GF-D8 (cell line): ENCODE measurements around the gene PCMTD2.

Source experiments
- DNase-seq: peaks from one replicate; lab custom pipeline; 2025; lab: John Stamatoyannopoulos, UW

The PCMTD2 gene

DNA sequence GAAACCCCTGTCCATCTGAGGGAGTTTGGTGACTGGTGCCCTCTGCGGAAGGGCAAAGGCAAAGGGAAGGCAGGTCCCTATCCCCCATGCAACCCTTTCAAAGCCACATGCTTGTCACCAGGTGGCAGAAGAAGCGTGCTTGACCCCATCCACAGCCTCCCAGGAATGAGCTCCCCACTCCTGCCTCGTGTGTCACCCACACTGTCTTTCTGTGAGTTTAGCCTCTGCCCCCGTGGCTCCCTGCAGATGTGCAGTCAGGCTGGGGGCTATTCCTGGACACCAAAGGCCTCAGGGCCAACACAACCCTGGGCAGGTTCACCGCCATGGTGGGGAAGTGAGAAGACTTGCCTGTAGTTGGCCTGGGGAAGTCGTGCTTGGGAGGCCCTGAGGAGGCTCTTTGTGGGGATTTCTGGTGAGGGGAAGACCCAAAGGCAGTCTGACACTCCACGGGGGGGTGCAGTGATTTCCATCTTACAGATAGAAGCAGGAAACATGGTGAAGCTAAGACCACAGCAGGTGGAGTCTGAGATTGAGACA is 16.6 kb upstream of the PCMTD2 start:
- no peak for DNase-seq

DNA sequence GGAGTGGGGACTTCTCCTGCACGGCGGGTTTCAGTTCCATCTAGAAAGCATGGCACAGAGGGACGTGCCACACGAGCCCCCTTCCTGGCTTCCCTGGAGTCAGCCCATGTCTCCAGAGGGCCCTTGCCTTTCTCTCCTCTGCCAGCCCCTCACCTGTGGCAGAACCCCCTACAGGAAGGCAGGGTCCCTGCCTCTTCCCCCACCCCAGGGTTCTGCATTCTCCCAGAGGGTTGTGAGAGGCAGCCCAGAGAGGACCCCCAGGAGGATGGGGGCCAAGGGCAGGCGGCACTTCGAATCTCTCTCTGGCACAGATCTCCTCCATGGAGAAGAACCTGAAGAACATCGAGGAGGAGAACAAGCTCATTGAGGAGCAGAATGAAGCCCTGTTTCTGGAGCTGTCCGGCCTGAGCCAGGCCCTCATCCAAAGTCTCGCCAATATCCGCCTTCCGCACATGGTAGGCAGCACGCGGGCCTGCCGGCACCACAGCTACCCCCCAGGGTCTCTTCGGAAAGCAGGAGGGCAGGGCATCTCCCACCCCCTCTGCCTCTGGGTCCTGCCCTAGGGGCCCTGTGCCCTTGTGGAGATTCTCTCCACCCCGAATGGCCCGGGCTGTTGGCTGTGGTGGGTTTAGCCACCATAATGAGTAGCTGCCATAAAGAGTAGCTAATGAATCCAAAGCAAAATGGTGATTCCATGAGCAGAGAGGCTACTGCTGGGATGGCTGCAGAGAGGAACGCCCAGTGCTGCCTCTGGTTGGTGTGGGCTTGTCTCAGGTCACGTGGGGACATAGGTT is 15.9 kb upstream of the PCMTD2 start:
- DNase-seq, result no peak

DNA sequence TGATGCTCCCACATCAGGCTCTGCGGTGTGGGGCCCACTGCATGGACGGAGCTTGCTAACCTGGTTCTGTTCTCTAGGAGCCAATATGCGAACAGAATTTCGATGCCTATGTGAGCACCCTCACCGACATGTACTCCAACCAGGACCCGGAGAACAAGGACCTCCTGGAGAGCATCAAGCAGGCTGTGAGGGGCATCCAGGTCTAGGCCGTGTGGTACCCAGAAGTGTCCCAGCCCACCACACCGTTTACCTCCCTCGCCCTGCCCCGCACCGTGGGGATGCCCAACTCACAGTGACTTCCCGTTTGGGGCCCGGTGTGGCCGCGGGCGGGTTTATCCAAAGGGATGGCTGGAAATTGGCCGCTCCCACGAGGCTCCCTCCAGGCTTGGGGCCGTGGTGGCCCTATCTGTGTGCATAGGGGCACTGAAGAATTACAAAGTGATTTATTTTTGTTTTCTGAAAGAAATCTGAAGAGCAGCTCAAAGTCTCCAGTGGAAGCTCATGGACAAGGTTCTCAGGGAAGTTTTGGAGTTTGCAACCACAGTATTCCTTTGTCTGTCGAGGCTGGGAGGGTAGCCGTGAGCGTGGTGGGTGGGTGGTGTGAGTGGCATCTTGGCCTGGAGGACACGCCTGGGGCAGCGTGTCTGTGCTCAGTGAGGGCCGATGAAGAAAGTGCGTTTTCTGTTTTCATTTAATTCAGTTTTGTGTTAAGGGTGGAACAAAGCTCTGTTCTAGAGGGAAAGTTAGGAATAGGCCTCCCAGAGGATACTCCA is 15.1 kb upstream of the PCMTD2 start:
- no peak for DNase-seq

DNA sequence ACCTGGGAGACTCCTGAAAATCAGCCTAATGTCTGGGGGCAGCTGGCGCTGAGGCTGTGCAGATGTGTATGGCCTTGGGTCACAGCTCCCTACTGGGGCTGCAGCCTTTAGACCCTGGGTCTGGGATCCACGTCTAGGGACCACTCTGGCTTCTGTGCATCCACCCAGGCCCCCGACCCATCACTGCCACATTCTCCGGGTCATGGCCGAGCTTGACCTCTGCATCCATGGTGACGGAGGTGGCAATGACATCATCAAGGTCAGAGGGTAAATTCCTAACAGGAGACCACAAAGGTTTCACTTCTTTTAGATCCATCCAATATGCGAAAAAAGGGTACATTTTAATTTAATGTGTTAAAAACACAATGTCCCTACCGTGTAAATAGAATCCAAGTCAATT is 14.5 kb upstream of the PCMTD2 start:
- DNase-seq, result no peak

DNA sequence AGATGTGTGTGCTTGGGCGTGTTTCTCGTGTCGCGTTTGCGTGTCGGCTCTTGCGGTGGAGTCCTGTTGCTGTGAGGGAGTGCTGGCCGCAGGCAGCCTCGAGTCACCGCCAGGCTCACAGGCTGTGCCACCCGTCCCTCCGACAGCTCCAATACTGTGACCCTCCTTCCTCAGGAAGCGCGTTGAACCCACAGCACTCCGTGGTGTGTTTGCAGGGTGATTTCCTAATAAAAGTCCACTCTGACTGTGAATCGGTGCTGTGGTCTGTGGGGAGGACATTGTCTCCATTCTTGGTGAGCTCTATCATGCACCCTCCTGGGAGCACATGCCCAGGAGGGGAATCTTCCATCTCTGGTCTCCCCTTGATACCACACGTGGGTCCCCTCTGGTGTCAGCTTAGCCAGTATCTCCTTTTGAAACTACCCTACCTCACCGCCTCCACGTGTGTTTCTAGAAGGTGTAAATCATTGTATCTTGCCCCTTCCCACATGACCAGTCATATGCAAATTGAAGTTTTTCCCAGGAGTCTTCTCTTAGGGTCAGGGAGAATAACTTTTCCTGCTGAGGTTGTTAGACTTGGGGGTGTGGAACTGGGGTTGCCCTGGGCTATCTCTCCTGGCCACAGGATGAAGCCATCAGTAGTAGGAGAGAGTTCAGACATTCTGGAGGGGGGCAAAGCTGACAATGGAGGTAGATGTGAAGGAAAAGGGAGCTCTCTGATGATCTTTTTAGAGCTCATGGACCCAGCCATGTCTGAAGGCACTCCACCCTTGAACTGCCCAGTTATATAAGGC is 13.3 kb upstream of the PCMTD2 start:
- DNase-seq, result no peak

DNA sequence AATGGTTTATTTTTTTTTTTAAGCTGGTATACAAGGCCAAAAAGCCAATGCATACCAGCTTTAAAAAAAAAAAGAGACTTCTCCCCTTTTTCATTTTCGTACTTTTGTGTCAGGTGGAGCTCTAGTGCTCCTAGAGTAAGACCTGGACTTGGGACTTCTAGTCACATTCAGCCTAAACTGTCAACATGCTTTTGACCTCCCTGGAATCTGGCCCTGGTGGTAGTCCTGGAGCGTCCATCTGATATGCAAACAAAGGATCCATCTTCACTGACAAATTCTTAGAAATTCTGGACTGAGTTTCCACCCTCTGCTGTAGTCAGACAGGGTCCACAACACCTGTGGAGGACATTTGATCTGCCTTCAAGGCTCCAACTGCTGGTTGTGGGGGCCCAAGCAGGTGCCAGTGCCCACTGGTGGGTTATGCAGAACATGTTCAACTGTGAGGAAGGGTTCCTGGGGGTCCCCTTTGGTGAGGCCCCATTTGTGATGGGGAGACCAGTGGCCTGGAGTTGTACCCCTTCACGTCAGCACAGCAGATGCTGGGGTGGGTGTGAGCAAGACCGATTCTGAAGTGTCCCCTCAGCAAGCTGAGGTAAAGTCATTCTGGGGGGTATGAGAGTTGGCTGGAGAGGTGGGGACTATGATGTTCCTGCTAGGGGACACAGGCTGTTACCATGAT is 12.6 kb upstream of the PCMTD2 start:
- no peak for DNase-seq

DNA sequence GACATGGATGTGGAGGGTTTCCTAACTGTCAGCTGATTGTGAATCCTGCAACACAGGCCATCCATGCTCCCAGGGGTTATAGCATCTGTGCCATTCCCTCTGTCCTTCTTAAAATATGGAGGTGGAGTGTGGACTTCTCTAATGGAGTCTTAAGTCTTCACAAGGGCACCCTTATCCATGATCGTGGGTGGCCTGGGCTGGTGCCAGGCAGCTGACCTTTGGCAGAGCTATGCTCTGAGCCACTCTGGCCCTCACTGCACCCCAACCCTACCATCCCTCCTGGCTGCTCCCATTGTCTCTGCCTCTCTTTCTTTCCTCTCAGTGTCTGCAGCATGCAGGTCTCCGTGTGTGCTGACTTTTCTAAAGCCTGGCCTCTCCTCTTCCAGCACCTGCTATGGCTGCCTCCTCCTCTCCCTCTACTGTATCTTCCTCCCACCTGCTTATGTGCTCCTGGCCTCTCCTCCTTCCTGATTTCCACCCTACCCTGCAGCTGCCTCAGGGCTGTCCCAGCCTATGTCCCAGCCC is 11.2 kb upstream of the PCMTD2 start:
- no peak for DNase-seq

DNA sequence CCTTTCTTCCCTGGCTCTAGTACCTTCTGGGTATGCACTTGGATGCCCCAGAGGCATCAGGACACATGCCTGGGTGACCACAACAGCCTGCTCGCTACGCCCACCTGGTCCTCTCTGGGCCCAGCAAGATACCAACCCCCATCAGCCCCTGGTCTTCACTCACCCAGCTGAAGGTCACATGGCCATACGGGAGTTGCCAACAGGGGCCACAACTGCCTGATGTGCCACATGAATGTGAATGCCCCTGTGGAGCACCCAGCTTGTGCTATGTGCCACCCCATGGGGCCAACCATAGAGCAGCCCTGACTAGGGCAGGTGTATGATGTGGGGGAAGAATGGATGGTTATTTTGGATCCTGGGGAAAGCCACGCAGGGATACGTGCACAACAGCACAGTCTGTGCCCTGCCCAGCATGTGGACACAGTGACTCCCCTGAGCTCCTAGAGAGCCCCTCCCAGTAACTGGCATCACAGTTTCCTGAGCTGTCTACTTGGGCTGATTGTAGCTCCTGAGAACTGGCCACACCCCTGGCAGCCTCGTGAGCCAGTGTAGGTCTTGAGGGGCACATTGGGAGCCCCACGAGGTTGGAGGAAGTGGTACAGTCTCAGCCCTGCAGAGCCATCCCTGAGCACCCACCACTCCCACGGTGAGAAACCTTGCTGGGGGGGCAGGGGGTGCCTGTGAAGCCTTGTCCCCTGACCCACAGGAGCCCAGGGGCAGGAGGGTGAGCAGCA is 10.5 kb upstream of the PCMTD2 start:
- DNase-seq, result no peak

DNA sequence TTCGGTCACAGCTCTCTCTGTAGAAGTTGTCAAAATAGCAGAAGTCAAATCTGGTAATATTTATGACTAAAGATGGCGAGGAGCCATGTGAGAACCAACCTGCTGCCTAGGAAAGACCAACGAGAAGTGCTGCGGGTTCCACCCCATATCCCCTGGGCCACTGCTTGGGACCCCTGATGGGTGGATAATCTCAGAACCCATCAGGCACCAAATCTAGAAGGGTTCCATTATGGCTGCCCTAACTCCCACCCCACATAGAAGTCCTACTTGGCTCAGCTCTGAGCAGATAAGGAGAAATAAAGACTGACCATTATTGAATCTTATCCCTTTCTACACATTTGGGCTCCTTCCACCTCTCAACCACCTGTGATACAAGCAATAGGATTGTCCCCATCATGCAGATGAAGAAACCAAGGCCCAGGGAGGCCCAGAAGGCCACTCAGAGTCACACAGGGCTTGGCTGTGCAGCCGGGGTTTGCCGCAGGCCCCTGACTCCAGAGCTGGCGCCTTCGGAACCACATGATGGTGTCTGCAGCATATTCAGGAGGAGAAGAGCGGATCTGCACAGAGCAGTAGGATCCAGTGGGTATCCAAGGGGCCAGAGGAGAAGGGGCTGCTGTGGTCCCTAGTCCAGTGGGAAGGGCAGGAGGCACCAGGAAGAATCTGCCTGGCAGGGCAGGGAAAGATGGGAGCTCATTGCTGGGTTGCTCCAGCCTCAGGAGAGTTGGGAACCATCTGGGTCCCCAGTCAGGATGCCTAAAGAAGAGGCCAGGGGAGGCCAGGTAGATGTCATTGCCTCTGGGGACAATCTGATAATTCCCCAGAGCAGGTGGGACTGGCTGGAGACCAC is 9.6 kb upstream of the PCMTD2 start:
- DNase-seq, result no peak

DNA sequence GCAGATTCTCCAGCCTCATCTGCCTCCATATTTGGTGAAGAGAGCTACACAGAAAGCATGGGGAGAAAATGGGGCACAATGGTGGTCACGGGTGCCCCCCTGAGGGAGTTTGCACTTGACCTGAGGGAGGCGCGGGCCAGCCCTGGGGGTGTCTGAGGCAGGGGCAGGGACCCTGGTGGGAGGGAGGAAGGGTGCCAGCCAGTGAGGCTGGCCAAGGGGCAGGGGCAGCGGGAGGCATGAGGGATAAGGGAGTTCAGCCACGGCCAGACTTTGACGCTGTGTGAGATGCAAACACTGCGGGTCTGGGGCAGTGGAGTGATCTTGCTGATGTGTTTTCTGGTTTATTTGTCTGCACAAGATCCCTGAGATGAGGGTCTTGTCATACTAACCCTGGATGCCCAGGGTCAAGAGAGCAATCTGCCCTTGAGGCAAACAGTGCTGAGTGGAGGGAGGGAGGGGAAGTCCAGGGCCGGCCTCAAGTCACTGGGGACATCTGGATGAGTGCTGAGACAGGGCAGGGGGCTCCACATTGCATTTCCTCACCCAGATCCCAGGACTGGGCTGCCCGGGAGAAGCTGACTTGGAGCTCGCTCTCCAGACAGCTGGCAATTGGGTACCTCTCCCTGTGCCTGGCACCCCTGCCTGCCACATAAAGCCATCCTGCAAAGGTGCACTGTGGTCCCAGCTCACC is 8.8 kb upstream of the PCMTD2 start:
- no peak for DNase-seq

DNA sequence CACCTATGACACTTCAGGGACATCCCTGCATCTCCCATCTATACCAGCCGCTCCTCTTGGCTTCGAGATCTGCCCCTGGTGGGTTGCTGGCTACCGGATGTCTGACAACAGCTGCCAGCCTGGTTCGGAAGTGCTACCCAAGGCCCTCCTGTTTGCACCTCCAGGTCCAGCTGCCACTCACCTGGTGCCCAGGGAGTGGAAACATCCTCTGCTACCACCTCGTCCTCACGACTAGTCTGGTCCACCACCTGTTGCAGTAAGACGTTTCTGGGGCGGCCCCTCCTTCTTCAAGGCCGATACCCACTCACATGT is 8.3 kb upstream of the PCMTD2 start:
- DNase-seq, result no peak

DNA sequence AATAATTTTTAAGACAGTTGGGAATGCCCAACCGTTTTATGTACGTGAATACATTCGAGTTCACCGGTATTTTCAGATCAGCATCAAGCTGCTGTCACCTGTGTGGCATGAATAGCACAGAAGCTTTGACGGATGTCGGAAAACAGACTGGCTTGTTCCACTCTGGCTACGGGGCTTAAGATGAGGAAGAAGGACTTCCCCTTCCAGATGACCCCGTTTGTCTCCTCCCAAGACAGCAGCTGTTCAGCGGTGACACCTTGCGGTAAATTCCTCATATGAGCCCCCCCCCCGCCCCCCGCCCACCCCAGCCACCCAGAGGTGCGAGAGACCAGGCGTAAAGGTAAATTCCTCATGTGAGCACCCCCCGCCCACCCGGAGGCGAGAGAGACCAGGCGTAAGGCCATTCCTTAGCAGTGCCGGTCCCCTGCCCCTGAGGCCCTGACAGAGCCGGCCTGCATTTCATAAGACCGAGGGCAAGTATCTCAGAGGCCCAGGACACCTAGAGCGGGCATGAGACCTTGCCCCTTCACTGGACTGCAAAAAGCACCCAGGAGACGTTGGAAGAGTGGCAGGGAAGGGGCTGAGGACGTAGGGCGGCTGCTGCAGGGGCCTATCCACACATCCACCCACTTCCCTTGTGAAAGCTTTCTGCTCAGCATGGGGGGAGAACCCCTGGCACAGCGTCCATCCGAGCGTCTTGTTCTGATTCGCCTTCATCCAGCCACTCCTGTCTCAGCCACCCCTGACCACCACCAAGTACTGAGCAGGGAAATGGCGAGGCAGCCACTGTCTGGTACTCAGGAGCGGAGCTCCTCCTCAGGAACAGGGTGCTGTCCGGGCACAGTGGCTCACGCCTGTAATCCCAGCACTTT is 7.3 kb upstream of the PCMTD2 start:
- no peak for DNase-seq

DNA sequence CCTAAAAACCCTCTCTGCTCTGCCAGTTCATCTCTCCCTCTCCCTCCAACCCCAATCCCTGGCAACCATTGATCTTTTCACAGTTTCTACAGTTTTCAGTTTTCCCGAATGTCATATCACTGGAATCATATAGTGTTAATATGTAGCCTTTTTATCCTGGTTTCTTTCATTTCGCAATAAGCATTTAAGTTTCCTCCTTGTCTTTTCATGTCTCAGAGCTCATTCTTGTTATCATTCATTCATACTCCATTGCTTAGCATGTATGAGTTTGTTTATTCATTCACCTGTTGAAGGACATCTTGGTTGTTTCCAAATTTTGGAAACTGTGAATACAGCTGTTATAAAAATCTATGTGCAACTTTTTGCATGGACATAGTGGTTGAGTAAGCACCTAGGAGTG is 5.5 kb upstream of the PCMTD2 start:
- DNase-seq, result no peak

DNA sequence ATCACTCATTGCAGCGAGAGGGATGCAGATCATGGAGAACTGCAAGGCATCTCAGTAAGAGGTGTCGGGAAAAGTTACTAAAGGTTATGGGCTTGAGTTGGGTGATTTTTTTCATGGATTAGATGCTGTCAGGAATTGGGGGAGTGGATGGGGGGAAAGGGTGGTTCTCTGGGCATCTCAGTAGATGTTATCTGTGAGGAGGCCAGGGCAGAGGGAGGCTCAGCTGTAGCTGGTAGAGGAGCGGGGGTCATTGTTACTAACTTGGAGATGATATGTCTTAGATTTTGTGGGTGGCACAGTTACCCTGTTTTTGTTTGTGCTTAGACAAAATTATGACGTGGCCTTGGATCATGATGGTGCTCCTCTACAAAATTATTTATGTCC is 2.6 kb upstream of the PCMTD2 start:
- no peak for DNase-seq

DNA sequence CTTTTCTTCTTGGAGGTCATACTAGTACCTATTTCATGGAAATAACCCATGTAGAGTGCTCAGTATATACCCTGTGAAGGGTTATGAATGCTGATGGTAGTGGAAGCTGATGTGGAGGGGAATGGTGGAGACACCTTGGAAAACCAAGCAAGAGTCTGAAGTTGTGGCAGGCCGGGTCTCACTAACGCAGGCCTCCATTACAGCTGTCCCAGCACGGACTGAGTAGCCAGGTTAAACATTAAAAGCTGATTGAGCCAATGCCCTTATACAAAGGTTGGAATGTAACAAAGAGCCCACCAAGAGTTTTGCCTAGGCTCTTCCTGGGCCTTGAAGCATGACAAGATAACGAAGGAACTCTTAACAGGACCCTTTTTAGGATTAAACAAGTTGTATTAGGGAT is 2.1 kb upstream of the PCMTD2 start:
- no peak for DNase-seq

DNA sequence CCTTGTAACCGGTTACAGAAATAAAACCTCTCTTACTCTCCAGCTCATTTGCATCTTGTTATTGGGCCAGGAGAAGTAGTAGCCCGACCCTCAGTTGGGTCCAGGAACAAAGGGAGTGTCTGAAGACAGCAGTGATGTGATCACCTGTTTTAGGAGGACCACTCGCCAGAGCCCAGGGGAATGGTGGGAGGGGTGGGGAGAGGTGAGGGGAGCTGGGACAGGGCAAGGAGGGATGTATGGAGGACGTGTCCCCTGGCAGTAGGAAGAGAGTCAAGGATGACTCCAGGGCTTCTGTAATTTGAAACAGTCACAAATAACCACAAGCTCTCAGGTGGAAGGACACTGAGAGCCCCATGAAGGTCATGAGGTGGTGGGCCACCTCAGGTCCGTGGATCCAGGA is 1.4 kb upstream of the PCMTD2 start:
- no peak for DNase-seq

DNA sequence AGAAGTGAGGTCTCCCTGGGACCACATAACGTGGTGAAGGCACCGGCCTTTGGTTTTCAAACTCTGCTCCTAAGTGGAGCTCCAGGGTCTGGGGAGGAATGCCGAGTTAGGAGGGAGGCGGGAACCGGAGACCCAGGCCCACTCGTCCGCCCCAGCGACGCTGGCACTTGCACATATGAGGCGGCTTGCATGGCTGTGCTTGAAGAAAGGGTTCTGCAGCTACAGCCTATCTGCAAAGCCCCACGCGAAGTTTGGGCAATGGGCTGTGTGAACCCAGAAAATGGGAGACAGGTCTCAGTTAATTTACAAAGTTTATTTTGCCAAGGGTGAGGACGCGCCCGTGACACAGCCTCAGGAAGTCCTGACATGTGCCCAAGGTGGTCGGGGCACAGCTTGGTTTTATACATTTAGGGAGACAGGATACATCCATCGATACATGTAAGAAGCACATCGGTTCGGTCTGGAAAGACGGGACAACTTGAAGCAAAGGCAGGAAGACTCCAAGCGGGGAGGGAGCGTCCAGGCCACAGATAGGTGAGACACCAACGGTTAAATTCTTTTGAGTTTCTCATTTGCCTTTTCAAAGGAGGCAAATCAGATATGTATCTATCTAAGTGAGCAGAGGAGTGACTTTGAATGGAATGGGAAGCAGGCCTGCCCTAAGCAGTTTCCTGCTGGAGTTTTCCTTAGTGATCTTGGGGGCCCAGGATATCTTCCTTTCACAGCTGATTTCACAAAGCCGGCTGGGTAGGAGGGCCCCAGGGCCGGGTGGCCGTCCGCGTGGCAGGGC is 782 bp upstream of the PCMTD2 start:
- no peak for DNase-seq
